ENCODE measurements around the gene TCF7. TPM values are rescaled to one million over a fixed set of nuclear protein-coding genes. Genes with fewer than 3 reads are reported as not detected.

Gene TCF7
- polyA plus RNA-seq (2013, experiment 1 of 2) = 11.9 TPM
- polyA plus RNA-seq (2013, experiment 2 of 2) = 11.9 TPM

GRCh38 chr5:134113902-134114875, at the start of gene TCF7:
TCF7 (plus strand) TSS chr5:134114681; CDS start chr5:134114907, 226 bp downstream.
- WGBS, 2 experiments (ENCODE audit: insufficient coverage in 2 of 2) = 18 to 21% methylated on average over 69 to 77 of the region's 90 CpGs

GRCh38 chr5:134069553-134069952, 44.9 kb upstream of the TCF7 start:
- H3K4me3 ChIP-seq (ENCODE audit: extremely low read depth, insufficient read depth, low read length, poor library complexity, severe bottlenecking) = no peak overlapping the region
- H3K4me1 ChIP-seq (ENCODE audit: control insufficient read depth, insufficient read depth, low read length, poor library complexity, severe bottlenecking) = peaks cover 8% of the 10 kb centered on the region
- 86 to 100% methylated on average over 2 to 5 of the region's 6 CpGs for WGBS, 2 experiments (ENCODE audit: insufficient coverage in 2 of 2)

More at GRCh38 chr5:134113902-134114875, at the start of gene TCF7:
- H3K4me1 ChIP-seq (ENCODE audit: control insufficient read depth, insufficient read depth, low read length, poor library complexity, severe bottlenecking) = peaks cover 2% of the 10 kb centered on the region
- H3K9me3 ChIP-seq (ENCODE audit: control insufficient read depth, low read length) = no peaks in the 10 kb centered on the region
- H3K4me3 ChIP-seq (ENCODE audit: extremely low read depth, insufficient read depth, low read length, poor library complexity, severe bottlenecking) = peak within 1 kb of the TSS; percentile 59
- H3K27ac ChIP-seq (ENCODE audit: low read depth, low read length, severe bottlenecking) = peak within 1 kb of the TSS; percentile 23
- H3K36me3 ChIP-seq (ENCODE audit: control insufficient read depth, insufficient read depth, low read length) = peaks cover 18% of the 10 kb centered on the region

GRCh38 chr5:134070725-134071613, 43.5 kb upstream of the TCF7 start:
- no peaks in the 10 kb centered on the region for H3K9me3 ChIP-seq (ENCODE audit: control insufficient read depth, low read length)
- H3K27ac ChIP-seq (ENCODE audit: low read depth, low read length, severe bottlenecking) = no peak overlapping the region
- H3K4me1 ChIP-seq (ENCODE audit: control insufficient read depth, insufficient read depth, low read length, poor library complexity, severe bottlenecking) = peaks cover 8% of the 10 kb centered on the region
- 15 to 17% methylated on average over 16 to 27 of the region's 46 CpGs for WGBS, 2 experiments (ENCODE audit: insufficient coverage in 2 of 2)
- H3K4me3 ChIP-seq (ENCODE audit: extremely low read depth, insufficient read depth, low read length, poor library complexity, severe bottlenecking) = peak overlapping the region; percentile 26
- H3K36me3 ChIP-seq (ENCODE audit: control insufficient read depth, insufficient read depth, low read length) = no peaks in the 10 kb centered on the region

More at GRCh38 chr5:134069553-134069952, 44.9 kb upstream of the TCF7 start:
- Histone ChIP-seq H3K36me3 (ENCODE audit: control insufficient read depth, insufficient read depth, low read length) (no peaks in the 10 kb centered on the region), H3K9me3 (ENCODE audit: control insufficient read depth, low read length) (no peaks in the 10 kb centered on the region), H3K27ac (ENCODE audit: low read depth, low read length, severe bottlenecking) (no peak overlapping the region)

GRCh38 chr5:134071614-134072207, 42.8 kb upstream of the TCF7 start:
- no peak overlapping the region for H3K27ac ChIP-seq (ENCODE audit: low read depth, low read length, severe bottlenecking)
- peak overlapping the region; percentile 26 for H3K4me3 ChIP-seq (ENCODE audit: extremely low read depth, insufficient read depth, low read length, poor library complexity, severe bottlenecking)
- H3K4me1 ChIP-seq (ENCODE audit: control insufficient read depth, insufficient read depth, low read length, poor library complexity, severe bottlenecking) = peaks cover 8% of the 10 kb centered on the region
- no peaks in the 10 kb centered on the region for H3K9me3 ChIP-seq (ENCODE audit: control insufficient read depth, low read length)
- H3K36me3 ChIP-seq (ENCODE audit: control insufficient read depth, insufficient read depth, low read length) = no peaks in the 10 kb centered on the region
- 80% methylated on average over 2 of the region's 7 CpGs; no CpG with 5 or more reads in 1 of the 2 experiments for WGBS, 2 experiments (ENCODE audit: insufficient coverage in 2 of 2)

GRCh38 chr5:134072471-134073210, 41.8 kb upstream of the TCF7 start:
- WGBS, 2 experiments (ENCODE audit: insufficient coverage in 2 of 2) = 90 to 97% methylated on average over 5 to 7 of the region's 8 CpGs
- H3K36me3 ChIP-seq (ENCODE audit: control insufficient read depth, insufficient read depth, low read length) = no peaks in the 10 kb centered on the region
- H3K4me1 ChIP-seq (ENCODE audit: control insufficient read depth, insufficient read depth, low read length, poor library complexity, severe bottlenecking) = peaks cover 8% of the 10 kb centered on the region
- H3K9me3 ChIP-seq (ENCODE audit: control insufficient read depth, low read length) = no peaks in the 10 kb centered on the region
- H3K27ac ChIP-seq (ENCODE audit: low read depth, low read length, severe bottlenecking) = no peak overlapping the region
- H3K4me3 ChIP-seq (ENCODE audit: extremely low read depth, insufficient read depth, low read length, poor library complexity, severe bottlenecking) = no peak overlapping the region

- 100% methylated on average over 1 of the region's 2 CpGs; no CpG with 5 or more reads in 1 of the 2 experiments for WGBS, 2 experiments (ENCODE audit: insufficient coverage in 2 of 2)
These were observed 41.1 kb upstream of the TCF7 start for GRCh38 chr5:134073404-134073803.

GRCh38 chr5:134075102-134075501, 39.4 kb upstream of the TCF7 start:
- H3K36me3 ChIP-seq (ENCODE audit: control insufficient read depth, insufficient read depth, low read length) = no peaks in the 10 kb centered on the region
- peaks cover 8% of the 10 kb centered on the region for H3K4me1 ChIP-seq (ENCODE audit: control insufficient read depth, insufficient read depth, low read length, poor library complexity, severe bottlenecking)
- H3K4me3 ChIP-seq (ENCODE audit: extremely low read depth, insufficient read depth, low read length, poor library complexity, severe bottlenecking) = no peak overlapping the region
- no peak overlapping the region for H3K27ac ChIP-seq (ENCODE audit: low read depth, low read length, severe bottlenecking)
- no peaks in the 10 kb centered on the region for H3K9me3 ChIP-seq (ENCODE audit: control insufficient read depth, low read length)
- WGBS, 2 experiments (ENCODE audit: insufficient coverage in 2 of 2) = 92 to 96% methylated on average over 2 of the region's 2 CpGs

More at GRCh38 chr5:134073404-134073803, 41.1 kb upstream of the TCF7 start:
- Histone ChIP-seq H3K9me3 (ENCODE audit: control insufficient read depth, low read length) (no peaks in the 10 kb centered on the region), H3K36me3 (ENCODE audit: control insufficient read depth, insufficient read depth, low read length) (no peaks in the 10 kb centered on the region), H3K4me3 (ENCODE audit: extremely low read depth, insufficient read depth, low read length, poor library complexity, severe bottlenecking) (no peak overlapping the region), H3K4me1 (ENCODE audit: control insufficient read depth, insufficient read depth, low read length, poor library complexity, severe bottlenecking) (peaks cover 8% of the 10 kb centered on the region), H3K27ac (ENCODE audit: low read depth, low read length, severe bottlenecking) (no peak overlapping the region)

- no peaks in the 10 kb centered on the region for H3K9me3 ChIP-seq (ENCODE audit: control insufficient read depth, low read length)
- WGBS, 2 experiments (ENCODE audit: insufficient coverage in 2 of 2) = 84 to 96% methylated on average over 7 of the region's 8 CpGs
- H3K4me1 ChIP-seq (ENCODE audit: control insufficient read depth, insufficient read depth, low read length, poor library complexity, severe bottlenecking) = no peaks in the 10 kb centered on the region
These were observed 36.4 kb upstream of the TCF7 start for GRCh38 chr5:134077926-134078580.

GRCh38 chr5:134079748-134080581, 34.5 kb upstream of the TCF7 start:
- no peak overlapping the region for H3K27ac ChIP-seq (ENCODE audit: low read depth, low read length, severe bottlenecking)
- H3K9me3 ChIP-seq (ENCODE audit: control insufficient read depth, low read length) = no peaks in the 10 kb centered on the region
- H3K4me1 ChIP-seq (ENCODE audit: control insufficient read depth, insufficient read depth, low read length, poor library complexity, severe bottlenecking) = no peaks in the 10 kb centered on the region
- no peak overlapping the region for H3K4me3 ChIP-seq (ENCODE audit: extremely low read depth, insufficient read depth, low read length, poor library complexity, severe bottlenecking)
- no peaks in the 10 kb centered on the region for H3K36me3 ChIP-seq (ENCODE audit: control insufficient read depth, insufficient read depth, low read length)
- 92 to 95% methylated on average over 15 to 19 of the region's 19 CpGs for WGBS, 2 experiments (ENCODE audit: insufficient coverage in 2 of 2)

More at GRCh38 chr5:134077926-134078580, 36.4 kb upstream of the TCF7 start:
- H3K27ac ChIP-seq (ENCODE audit: low read depth, low read length, severe bottlenecking) = no peak overlapping the region
- H3K36me3 ChIP-seq (ENCODE audit: control insufficient read depth, insufficient read depth, low read length) = no peaks in the 10 kb centered on the region
- no peak overlapping the region for H3K4me3 ChIP-seq (ENCODE audit: extremely low read depth, insufficient read depth, low read length, poor library complexity, severe bottlenecking)
